Measurements from ENCODE around the gene KCNK2. TPM values are rescaled to one million over a fixed set of nuclear protein-coding genes. Genes with fewer than 3 reads are reported as not detected.

The KCNK2 gene
- total and polyA plus RNA-seq, 10 of the 15 experiments (the other 5 are each of a cell fraction or from before 2014, with no cell fraction given): 0.04 to 0.13 (median 0.08) TPM; not detected in 4

DNA sequence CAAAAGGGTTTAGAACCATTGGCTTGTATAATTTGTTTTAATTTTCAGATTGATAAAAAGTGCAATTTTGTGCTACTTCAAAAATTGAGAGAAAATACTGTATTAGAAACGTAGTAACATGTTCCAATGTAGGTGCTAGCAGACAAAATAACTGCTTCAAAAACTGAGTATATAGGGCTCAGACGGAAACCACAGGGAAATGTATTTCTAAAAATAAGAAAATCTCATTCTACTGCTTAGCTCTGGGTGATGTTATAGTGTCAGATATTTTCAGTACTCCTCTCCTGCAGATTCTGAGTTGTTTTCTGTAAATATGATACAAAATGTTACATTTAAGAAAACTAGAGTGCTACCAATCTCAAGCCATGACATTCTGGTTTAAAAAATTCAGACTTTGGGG lies 55.4 kb downstream of the KCNK2 start:
- WGBS (ENCODE audit: insufficient coverage, insufficient replicate concordance, low lambda C conversion rate, missing lambda C conversion rate): 2% methylated on average over 2 of the region's 2 CpGs
- H3K4me1 ChIP-seq (ENCODE audit: control insufficient read depth, insufficient read depth, low read length): no peaks in the 10 kb centered on the region
- in situ Hi-C loops (cut with MboI) (no loop called here), intact Hi-C loops (cut with micrococcal nuclease; ENCODE audit: unreplicated experiment) (no loop called here)
- ChIA-PET POLR2A (no interaction called here), CTCF (no interaction called here), SMC1A (ENCODE audit: uncharacterized antibody, unreplicated experiment) (no interaction called here), RAD21 (ENCODE audit: unreplicated experiment) (no interaction called here)
- ATAC-seq: no peak
- H2AFZ ChIP-seq (ENCODE audit: control insufficient read depth, low read depth, low read length): no peak overlapping the region
- no peak overlapping the region for H3K4me2 ChIP-seq (ENCODE audit: control insufficient read depth, insufficient read depth)
- no peaks in the 10 kb centered on the region for H3K36me3 ChIP-seq (ENCODE audit: control insufficient read depth in 2 of 2, insufficient read depth in 2 of 2, low read length in 1 of 2)
- FAIRE-seq: no peak
- no peaks in the 10 kb centered on the region for H3K9me3 ChIP-seq (replicated peaks; ENCODE audit: control insufficient read depth, insufficient read depth, low read length)
- no peaks in the 10 kb centered on the region for H4K20me1 ChIP-seq (ENCODE audit: control insufficient read depth, insufficient read depth)
- no peak overlapping the region for H3K9ac ChIP-seq (ENCODE audit: control insufficient read depth, insufficient read depth, low read length)
- BruUV-seq (replicated peaks): no TSS peak
- no peak overlapping the region for H3K27ac ChIP-seq (ENCODE audit: control insufficient read depth, insufficient read depth)
- H3K27me3 ChIP-seq (replicated peaks in 1 of 2; ENCODE audit: control insufficient read depth in 2 of 2, insufficient read depth in 2 of 2, low read length in 1 of 2): no peaks in the 10 kb centered on the region
- DNase-seq (ENCODE audit: low read depth, low spot score): no peak
- H3K79me2 ChIP-seq (ENCODE audit: control insufficient read depth, insufficient read depth, low read length): no peaks in the 10 kb centered on the region
- no peak overlapping the region for H3K4me3 ChIP-seq
- no peak for TF ChIP-seq CREM (IDR thresholded peaks at IDR 0.05; ENCODE audit: low read depth)
- no peak for TF ChIP-seq NFYB (IDR thresholded peaks at IDR 0.05; ENCODE audit: insufficient read depth, low read depth, low read length)
- TF ChIP-seq RAD21 (IDR thresholded peaks at IDR 0.05; ENCODE audit: insufficient read depth, low read depth, low read length): no peak
- TF ChIP-seq POU2F2 (IDR thresholded peaks at IDR 0.05; ENCODE audit: borderline replicate concordance, low read depth, low read length): no peak
- TF ChIP-seq CHD1 (IDR thresholded peaks at IDR 0.05; ENCODE audit: low read depth, low read length): no peak
- TF ChIP-seq EZH2 (IDR thresholded peaks at IDR 0.05; ENCODE audit: borderline replicate concordance, control insufficient read depth, low read depth, low read length): no peak
- TF ChIP-seq NBN (IDR thresholded peaks at IDR 0.05): no peak
- no peak for TF ChIP-seq ZSCAN29 (IDR thresholded peaks at IDR 0.05)
- no peak for TF ChIP-seq GABPA (IDR thresholded peaks at IDR 0.05; ENCODE audit: low read depth)
- no peak for TF ChIP-seq SRF (IDR thresholded peaks at IDR 0.05; ENCODE audit: low read depth in 2 of 2, low read length in 2 of 2)
- no peak for TF ChIP-seq RAD51 (IDR thresholded peaks at IDR 0.05)
- TF ChIP-seq, protein P1, sequence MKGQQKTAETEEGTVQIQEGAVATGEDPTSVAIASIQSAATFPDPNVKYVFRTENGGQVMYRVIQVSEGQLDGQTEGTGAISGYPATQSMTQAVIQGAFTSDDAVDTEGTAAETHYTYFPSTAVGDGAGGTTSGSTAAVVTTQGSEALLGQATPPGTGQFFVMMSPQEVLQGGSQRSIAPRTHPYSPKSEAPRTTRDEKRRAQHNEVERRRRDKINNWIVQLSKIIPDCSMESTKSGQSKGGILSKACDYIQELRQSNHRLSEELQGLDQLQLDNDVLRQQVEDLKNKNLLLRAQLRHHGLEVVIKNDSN (IDR thresholded peaks at IDR 0.05; ENCODE audit: borderline replicate concordance, extremely low read length, insufficient read depth, low read depth, low read length): no peak
- no peak for TF ChIP-seq EP300 (IDR thresholded peaks at IDR 0.05; ENCODE audit: borderline replicate concordance in 1 of 2, control insufficient read depth in 1 of 2, low read depth in 2 of 2, low read length in 2 of 2)
- TF ChIP-seq DPF2 (IDR thresholded peaks at IDR 0.05): no peak
- TF ChIP-seq, protein P2, sequence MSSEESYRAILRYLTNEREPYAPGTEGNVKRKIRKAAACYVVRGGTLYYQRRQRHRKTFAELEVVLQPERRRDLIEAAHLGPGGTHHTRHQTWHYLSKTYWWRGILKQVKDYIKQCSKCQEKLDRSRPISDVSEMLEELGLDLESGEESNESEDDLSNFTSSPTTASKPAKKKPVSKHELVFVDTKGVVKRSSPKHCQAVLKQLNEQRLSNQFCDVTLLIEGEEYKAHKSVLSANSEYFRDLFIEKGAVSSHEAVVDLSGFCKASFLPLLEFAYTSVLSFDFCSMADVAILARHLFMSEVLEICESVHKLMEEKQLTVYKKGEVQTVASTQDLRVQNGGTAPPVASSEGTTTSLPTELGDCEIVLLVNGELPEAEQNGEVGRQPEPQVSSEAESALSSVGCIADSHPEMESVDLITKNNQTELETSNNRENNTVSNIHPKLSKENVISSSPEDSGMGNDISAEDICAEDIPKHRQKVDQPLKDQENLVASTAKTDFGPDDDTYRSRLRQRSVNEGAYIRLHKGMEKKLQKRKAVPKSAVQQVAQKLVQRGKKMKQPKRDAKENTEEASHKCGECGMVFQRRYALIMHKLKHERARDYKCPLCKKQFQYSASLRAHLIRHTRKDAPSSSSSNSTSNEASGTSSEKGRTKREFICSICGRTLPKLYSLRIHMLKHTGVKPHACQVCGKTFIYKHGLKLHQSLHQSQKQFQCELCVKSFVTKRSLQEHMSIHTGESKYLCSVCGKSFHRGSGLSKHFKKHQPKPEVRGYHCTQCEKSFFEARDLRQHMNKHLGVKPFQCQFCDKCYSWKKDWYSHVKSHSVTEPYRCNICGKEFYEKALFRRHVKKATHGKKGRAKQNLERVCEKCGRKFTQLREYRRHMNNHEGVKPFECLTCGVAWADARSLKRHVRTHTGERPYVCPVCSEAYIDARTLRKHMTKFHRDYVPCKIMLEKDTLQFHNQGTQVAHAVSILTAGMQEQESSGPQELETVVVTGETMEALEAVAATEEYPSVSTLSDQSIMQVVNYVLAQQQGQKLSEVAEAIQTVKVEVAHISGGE (CRISPR knock-in tag; IDR thresholded peaks at IDR 0.05): no peak
- TF ChIP-seq, protein P3, sequence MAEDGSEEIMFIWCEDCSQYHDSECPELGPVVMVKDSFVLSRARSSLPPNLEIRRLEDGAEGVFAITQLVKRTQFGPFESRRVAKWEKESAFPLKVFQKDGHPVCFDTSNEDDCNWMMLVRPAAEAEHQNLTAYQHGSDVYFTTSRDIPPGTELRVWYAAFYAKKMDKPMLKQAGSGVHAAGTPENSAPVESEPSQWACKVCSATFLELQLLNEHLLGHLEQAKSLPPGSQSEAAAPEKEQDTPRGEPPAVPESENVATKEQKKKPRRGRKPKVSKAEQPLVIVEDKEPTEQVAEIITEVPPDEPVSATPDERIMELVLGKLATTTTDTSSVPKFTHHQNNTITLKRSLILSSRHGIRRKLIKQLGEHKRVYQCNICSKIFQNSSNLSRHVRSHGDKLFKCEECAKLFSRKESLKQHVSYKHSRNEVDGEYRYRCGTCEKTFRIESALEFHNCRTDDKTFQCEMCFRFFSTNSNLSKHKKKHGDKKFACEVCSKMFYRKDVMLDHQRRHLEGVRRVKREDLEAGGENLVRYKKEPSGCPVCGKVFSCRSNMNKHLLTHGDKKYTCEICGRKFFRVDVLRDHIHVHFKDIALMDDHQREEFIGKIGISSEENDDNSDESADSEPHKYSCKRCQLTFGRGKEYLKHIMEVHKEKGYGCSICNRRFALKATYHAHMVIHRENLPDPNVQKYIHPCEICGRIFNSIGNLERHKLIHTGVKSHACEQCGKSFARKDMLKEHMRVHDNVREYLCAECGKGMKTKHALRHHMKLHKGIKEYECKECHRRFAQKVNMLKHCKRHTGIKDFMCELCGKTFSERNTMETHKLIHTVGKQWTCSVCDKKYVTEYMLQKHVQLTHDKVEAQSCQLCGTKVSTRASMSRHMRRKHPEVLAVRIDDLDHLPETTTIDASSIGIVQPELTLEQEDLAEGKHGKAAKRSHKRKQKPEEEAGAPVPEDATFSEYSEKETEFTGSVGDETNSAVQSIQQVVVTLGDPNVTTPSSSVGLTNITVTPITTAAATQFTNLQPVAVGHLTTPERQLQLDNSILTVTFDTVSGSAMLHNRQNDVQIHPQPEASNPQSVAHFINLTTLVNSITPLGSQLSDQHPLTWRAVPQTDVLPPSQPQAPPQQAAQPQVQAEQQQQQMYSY (CRISPR knock-in tag; IDR thresholded peaks at IDR 0.05): no peak
- TF ChIP-seq CHD4 (IDR thresholded peaks at IDR 0.05): no peak
- TF ChIP-seq JUND (IDR thresholded peaks at IDR 0.05; ENCODE audit: low read depth, low read length): no peak
- TF ChIP-seq TCF7 (IDR thresholded peaks at IDR 0.05; ENCODE audit: borderline replicate concordance): no peak

Measured in GM12878 (cell line).